Fibroblast of pulmonary artery (primary cell): Measurements from ENCODE around the gene NPW.

Source experiments
- DNase-seq: peaks from one replicate; pipeline ENCODE4 v3.0.0-alpha.2; 2010; ENCODE audit warnings: low read depth
- H3K4me3 ChIP-seq: replicated peaks from 2 replicates; pipeline ENCODE4 v1.5.1; 2011; ENCODE audit warnings: low read depth, mild to moderate bottlenecking, control low read depth, low read length, moderate library complexity
- CTCF ChIP-seq: IDR thresholded peaks from 2 replicates; pipeline ENCODE4 v1.5.1; 2011; ENCODE audit warnings: mild to moderate bottlenecking, control low read depth, low read length, inconsistent platforms; ENCODE audit errors: missing control alignments

NPW gene

GRCh38 chr16:1985466-1986150 lies 34.0 kb upstream of the NPW start:
- DNase-seq, result no peak
- peak overlapping the region; percentile 73 for H3K4me3 ChIP-seq
- TF ChIP-seq CTCF, result no peak

- no peak overlapping the region for H3K4me3 ChIP-seq
- TF ChIP-seq CTCF, result no peak
- DNase-seq, result no peak
Observed at GRCh38 chr16:1987198-1987597, 32.4 kb upstream of the NPW start.

GRCh38 chr16:1989209-1990100 lies 30.1 kb upstream of the NPW start, which contains the start of gene SYNGR3:
SYNGR3 (plus strand) TSS chr16:1989970; CDS start chr16:1990103, 133 bp downstream.
- no peak for DNase-seq
- no peak within 1 kb of the TSS for H3K4me3 ChIP-seq
- no peak for TF ChIP-seq CTCF

- H3K4me3 ChIP-seq, result no peak overlapping the region
- no peak for DNase-seq
- TF ChIP-seq CTCF, result no peak
Observed at GRCh38 chr16:1990101-1990350, 29.6 kb upstream of the NPW start.

- no peak for DNase-seq
- H3K4me3 ChIP-seq, result no peak overlapping the region
- no peak for TF ChIP-seq CTCF
Observed at GRCh38 chr16:1990351-1991134, 29.0 kb upstream of the NPW start.

- no peak for TF ChIP-seq CTCF
- H3K4me3 ChIP-seq, result no peak overlapping the region
- DNase-seq, result no peak
Observed at GRCh38 chr16:1991135-1991551, 28.4 kb upstream of the NPW start.
